GM18519 (cell line): ENCODE results near the gene PIGQ.

Source experiments
- ATAC-seq: cut with Tn5 transposase; IDR thresholded peaks from one replicate; pipeline ENCODE4 v1.9.1; 2021; ENCODE audit warnings: mild to moderate bottlenecking, moderate library complexity; ENCODE audit not compliant: unreplicated experiment, low FRiP score

Gene PIGQ

DNA sequence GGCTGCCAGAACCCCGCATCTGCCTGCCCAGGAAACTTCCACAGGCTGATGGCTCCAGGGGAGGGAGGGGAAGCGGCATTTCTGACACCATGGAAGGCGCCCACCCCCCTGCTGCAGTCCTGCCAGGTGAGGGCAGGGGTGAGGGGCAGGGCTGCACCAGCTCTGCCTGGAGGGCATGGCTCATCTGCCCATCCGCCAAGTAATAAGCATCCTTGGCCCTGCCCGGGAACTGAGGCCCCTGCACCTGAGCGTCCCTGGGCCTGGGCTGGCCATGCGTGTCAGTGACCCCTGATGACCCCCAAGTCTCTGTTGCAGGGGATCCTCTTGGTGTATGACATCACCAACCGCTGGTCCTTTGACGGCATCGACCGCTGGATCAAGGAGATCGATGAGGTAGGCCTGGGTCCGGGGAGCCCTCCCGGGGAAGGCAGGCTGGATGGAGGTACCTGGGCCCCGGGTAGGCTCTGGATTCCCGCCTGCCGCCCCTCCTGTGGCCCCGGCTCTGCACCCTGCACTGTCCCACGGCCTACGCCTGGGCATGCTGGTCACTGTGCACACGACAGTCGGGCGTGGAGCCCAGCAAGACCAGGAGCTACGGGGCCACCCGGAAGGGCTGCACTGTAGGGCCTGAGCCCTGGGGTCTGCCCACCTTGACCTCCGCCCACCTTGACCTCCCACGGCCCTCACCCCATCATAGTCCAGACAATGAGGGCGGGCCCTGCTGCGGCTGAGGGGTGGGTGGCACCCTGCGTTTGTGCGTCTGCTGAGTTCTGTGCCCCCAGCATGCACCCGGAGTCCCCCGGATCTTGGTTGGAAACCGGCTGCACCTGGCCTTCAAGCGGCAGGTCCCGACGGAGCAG, 55.6 kb downstream of the PIGQ start:
- ATAC-seq = no peak

DNA sequence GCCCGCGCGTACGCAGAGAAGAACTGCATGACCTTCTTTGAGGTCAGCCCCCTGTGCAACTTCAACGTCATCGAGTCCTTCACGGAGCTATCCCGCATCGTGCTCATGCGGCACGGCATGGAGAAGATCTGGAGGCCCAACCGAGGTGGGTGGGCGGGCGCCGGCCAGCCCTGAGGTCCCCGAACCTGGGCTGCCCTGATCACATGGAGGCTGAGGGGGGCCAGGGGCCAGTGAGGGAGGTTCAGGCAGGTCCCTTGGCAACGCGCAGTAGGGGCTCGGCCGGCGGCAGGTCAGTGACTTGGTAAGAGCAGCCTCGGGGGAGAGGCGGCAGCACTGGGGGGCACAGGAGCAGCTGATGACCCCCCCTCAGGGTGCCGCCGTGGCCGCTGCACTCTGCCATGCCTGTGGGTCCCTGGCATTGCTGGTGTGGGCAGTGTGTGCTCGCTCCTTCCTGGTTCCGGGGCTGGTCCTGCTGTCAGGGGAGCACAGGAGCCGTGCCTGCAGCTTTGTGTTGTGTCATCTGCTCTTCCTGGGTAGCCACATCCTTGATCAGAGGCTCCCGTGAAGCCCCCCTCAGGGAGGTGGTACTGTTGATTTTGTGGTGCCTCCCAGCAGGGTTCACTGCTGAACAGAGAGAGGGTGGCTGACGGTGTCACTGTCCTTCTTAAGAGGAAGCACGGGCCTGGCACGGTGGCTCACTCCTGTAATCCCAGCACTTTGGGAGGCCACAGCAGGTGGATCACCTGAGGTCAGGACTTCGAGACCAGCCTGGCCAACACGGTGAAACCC, 56.4 kb downstream of the PIGQ start:
- ATAC-seq = no peak

DNA sequence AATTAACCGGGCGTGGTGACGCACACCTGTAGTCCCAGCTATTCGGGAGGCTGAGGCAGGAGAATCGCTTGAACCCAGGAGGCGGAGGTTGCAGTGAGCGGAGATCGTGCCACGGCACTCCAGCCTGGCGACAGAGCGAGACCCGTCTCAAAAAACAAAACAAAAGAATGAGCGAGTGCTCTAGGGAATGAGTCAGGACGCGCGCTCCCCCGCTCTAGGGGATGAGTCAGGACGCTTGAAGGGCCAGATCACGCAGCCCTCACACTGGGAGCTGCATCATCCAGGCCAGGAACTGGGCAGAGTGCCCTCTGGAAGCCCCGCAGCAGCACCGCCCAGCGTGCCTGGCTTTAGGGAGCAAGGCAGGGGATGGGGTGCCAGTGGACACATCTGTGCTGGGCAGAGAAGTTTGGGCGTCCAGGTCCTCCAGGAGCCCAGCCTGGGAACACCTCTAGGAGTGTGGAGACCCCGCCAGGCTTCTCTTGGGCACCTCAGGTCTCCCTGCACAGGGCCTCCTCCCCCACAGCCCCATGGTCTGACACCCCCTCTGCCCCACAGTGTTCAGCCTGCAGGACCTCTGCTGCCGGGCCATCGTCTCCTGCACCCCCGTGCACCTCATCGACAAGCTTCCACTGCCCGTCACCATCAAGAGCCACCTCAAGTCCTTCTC, 57.2 kb downstream of the PIGQ start:
- no peak for ATAC-seq

DNA sequence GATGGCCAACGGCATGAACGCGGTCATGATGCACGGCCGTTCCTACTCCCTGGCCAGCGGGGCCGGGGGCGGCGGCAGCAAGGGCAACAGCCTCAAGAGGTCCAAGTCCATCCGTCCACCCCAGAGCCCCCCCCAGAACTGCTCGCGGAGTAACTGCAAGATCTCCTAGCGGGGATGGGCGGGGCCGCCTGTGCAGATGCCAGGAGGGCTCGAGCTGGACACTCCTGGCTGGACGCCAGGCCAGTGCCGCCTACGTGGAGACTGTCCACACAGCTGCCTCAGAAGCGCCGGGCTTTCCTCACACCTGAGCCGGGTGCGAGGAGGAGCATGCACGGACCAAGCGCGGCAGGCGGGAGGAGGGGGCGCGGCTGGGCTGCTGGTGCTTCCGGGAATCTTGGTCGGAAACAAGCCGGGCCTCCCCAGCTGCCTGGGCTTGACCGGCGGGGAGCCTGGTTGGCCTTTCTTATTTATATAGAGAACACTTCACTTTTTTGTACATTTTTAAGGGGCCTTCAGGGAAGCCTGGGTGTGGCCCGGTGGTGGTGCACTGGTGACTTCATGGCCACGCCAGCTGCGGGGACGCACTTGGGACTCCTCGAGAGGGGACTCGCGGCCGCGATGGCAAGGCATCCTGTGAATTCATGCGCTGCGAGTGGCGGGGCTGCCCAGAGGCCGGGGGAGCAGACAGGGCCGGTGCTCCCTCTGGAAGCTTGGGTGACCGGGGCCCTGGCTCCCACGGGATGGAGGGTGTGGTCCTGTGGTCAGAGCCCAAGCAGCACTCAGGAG, 57.9 kb downstream of the PIGQ start:
- ATAC-seq = no peak

DNA sequence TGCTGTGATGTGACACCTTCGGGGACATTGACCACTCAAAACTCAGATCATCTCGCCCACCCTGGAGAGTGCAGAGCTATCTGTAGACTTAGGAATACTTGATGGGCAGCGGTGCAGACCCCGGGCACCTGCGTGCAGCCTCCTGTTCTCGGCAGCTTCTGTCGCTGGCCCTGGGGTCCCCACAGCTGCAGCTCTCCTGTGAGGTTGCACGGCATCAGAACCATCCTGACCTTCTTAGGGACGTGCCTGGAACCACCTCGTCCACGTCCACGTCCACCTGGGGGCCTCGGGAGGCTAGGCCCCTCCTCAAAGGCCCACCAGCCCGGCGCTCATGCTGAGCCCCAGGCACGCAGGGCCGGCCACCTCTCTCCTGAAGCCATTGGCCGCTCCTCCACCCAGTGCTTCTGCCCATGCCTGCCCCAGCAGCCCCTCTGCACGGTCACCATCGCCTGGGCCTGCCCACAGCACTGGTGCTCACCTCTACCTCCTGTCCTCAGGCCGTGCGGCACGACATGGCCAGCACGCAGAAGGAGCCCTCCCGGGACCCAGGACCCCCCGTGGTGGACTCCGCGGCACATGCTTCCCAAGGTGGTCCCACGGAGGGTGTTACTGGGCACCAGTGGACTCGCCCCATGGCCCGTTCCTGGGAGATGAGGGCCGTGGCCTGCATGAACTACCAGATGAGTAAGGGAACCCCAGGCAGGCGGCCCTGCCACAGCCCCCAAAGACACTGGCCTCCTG, 58.7 kb downstream of the PIGQ start:
- no peak for ATAC-seq

DNA sequence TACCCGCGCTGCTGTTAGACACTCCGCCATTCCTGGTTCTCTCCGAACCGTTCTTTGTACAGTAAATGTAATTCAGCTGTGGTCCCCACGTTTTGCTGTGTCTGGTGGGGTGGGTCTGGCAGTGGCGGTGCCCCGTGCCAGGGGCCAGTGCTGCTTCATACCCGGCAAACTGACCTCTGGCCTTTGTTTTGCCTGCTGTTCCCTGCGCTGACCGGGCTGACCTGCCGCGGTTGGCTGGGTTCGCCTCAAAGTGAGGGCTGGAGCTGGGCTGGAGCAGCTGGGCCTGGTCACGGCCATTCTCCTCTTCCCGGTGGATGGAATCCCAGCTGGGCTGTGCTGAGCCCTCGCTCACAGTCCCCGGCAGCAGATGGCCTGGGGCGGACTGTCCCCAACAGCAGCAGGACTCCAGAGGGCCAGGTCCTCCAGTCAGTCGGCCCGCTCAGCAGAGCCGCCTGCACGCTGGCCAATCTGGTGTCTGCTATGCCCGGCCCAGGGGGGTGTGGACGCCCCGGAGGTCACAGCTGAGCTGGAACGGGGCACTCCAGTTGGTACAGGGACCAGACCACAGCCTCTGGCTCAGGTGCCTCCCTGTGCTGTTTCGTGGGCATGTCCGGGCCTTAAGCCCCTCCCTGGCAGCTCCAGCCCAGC, 59.5 kb downstream of the PIGQ start:
- no peak for ATAC-seq

DNA sequence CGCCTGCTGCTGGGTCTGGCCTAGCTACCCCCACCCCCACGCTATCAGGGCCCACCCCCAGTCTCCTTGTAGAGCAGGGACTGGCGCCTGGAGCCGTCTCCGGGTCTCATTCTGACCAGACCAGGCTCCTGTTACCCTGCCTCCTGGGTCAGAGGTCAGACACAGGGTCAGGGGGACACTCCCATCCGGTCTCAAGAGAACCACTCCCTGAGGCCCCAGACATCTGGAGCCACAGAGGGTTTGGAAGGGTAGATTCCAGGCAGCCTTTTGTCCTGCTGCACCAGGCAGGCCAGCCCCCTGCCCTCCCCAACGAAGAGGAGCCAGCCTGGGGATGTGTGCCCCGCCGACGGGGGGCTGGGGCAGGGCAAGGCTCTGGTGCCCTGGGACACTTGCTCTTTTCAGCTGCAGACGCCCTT, 60.1 kb downstream of the PIGQ start:
- no peak for ATAC-seq

DNA sequence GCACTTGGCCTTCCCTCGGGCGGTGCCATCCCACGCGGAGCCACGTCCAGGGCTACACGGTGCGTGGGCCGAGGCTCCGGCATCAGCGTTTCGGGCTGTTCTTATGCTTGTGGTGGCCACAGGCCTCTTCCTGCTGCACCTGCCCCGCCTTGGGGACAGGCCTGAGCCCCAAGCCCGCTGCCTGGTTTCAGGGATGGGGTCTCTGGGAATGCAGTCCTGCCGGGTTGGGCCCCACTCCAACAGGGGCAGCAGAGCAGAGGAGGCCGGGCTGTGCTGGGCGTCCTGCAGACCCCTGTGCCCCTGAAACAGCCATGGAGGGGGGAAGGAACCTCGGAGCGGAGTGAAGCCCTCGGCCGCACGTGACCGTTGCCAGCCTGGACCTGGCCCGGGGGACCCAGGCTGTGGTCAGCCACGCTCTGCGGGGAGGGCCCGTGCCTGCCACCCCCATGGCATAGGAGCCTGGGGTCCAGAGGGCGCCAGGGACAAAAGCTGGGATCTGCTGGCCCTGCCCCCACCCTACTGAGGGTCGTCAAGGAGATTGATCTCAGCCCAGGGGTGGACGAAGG, 60.6 kb downstream of the PIGQ start:
- ATAC-seq = no peak

DNA sequence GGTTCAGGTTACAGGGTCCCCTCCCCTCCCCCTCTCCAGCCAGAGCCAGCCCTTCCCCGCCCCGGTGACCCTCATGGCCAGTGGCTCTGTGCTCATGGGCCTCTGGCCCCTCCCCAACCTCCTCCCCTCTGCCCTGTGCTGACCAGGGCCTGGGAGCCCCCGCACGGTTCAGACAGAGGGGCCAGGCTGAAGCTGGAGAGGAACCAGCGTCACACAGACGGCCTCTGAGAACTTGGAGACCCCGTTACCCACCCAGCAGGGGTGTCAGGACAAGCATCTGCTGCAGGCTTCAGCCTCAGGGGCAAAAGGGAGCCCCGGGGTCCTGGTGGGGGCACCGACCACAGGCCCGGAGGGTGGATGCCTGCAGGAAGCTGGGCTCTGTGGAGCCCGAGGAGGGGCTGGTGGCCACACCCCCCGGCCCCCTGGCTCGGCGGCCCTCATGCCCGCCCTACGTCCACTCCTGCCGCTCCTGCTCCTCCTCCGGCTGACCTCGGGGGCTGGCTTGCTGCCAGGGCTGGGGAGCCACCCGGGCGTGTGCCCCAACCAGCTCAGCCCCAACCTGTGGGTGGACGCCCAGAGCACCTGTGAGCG, 61.1 kb downstream of the PIGQ start, which contains the start of gene WFIKKN1:
TSS of gene WFIKKN1 (plus strand) at position 171 of the 591 bp plus-strand sequence. CDS start at position 440, 269 bp downstream.
- ATAC-seq = no peak

DNA sequence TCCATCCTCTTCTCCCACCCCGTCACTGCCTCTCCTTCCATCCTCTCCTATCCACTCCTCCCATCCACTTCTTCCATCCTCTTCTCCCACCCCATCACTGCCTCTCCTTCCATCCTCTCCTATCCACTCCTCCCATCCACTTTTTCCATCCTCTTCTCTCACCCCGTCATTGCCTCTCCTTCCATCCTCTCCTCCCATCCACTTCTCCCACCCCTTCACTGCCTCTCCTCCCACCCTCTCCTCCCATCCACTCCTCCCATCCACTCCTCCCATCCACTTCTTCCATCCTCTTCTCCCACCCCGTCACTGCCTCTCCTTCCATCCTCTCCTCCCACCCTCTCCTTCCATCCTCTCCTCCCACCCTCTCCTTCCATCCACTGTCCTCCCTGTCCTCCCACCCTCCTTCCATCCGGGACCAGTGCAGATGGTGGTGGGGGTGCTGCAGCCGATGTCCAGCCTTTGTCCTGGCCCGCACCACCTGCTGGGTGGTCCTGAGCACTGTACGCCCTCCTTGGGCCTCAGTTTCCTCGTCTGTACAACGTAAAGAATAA, 62.1 kb downstream of the PIGQ start:
- ATAC-seq = no peak

DNA sequence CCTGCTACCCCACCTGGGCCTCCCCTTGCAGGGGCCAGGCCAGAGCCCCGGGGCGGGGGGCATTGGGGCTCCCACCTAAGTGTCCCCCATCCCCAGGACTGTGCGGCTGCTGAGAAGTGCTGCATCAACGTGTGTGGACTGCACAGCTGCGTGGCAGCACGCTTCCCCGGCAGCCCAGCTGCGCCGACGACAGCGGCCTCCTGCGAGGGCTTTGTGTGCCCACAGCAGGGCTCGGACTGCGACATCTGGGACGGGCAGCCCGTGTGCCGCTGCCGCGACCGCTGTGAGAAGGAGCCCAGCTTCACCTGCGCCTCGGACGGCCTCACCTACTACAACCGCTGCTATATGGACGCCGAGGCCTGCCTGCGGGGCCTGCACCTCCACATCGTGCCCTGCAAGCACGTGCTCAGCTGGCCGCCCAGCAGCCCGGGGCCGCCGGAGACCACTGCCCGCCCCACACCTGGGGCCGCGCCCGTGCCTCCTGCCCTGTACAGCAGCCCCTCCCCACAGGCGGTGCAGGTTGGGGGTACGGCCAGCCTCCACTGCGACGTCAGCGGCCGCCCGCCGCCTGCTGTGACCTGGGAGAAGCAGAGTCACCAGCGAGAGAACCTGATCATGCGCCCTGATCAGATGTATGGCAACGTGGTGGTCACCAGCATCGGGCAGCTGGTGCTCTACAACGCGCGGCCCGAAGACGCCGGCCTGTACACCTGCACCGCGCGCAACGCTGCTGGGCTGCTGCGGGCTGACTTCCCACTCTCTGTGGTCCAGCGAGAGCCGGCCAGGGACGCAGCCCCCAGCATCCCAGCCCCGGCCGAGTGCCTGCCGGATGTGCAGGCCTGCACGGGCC, 62.9 kb downstream of the PIGQ start:
- ATAC-seq = no peak

DNA sequence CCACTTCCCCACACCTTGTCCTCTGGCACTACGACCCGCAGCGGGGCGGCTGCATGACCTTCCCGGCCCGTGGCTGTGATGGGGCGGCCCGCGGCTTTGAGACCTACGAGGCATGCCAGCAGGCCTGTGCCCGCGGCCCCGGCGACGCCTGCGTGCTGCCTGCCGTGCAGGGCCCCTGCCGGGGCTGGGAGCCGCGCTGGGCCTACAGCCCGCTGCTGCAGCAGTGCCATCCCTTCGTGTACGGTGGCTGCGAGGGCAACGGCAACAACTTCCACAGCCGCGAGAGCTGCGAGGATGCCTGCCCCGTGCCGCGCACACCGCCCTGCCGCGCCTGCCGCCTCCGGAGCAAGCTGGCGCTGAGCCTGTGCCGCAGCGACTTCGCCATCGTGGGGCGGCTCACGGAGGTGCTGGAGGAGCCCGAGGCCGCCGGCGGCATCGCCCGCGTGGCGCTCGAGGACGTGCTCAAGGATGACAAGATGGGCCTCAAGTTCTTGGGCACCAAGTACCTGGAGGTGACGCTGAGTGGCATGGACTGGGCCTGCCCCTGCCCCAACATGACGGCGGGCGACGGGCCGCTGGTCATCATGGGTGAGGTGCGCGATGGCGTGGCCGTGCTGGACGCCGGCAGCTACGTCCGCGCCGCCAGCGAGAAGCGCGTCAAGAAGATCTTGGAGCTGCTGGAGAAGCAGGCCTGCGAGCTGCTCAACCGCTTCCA, 63.7 kb downstream of the PIGQ start:
- ATAC-seq = no peak
